Stimulated activated CD8-positive, alpha-beta memory T cell treated with anti-CD3 and anti-CD28 coated beads, Interleukin-7, amount 100 ng/mL, for 1 hour (primary cell): ENCODE results near the gene CADM1.

Source experiments
- DNase-seq, 2 donors: peaks; one replicate each; pipeline ENCODE4 v3.0.0-alpha.2; 2020; ENCODE audit warnings: low read depth in 2 of 2

Gene CADM1

DNA sequence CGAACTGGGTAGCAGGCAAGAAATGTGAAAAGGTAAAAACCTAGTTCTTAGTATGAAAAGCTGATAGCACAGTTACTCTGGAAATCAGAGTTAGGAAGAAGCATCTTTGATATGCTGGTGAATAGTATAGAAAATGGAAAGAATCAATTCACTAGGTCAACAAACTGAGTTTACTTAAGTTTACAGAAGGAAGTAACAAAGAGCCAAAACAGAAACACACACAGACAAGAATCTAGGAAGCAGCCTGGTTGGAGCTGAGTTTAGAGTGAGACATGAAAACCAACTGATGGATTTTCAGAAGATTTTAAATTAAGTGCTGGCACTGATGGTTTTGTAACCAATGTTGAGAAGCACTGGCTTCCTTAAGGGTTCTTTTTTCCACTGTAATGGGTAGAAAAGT is 296.3 kb downstream of the CADM1 start:
- DNase-seq, result no peak

DNA sequence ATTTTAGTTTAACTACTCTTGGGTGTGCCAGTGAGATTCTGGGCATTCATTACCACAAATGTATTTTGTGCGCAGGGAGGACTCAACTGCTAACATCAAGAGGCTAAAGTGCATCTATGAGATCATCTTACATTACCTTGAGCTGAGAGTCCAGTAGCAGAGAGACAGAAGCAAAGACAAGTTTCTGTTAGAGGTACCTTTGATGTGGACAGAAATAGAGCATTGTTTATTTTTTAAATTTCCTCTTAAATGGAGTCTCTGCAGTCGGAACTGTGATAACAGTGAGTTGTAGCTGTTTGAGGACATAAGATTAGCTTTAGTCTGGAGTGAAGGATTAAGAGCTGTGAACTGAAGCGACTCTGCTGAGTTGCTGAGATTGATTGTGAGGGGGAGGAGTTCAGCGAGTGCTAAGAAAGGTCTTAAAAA is 297.0 kb downstream of the CADM1 start:
- DNase-seq, result no peak

DNA sequence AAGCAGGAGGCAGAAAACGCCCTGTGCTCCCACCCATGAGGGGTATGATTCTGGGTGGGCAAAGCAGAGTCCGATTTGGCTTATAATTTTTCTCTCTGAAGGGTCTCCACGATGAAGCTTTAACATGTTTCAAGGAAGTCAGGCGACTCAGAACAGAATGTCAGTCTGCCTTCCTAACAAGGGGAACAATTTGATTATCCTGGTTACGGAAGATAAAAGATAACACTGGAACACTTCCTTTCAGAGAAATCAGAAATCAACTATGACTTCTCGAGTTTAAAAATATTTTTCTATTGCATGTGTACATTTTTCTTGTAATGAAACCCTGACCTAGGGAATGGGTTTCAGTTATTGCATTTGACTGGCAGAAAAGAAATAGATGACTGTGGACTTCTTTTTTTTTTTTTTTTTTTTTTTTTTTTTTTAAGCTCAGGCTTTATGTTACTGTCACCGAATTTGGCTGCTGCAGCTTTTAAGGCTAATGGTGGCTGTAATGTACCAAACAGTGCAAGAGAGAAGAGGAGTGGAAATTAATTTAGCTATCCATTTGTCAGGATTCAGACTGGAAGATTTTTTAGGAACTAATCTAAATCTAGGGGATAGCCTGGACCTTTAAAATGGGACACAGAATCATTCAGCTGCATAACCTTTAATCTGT is 297.7 kb downstream of the CADM1 start:
- no peak for DNase-seq

DNA sequence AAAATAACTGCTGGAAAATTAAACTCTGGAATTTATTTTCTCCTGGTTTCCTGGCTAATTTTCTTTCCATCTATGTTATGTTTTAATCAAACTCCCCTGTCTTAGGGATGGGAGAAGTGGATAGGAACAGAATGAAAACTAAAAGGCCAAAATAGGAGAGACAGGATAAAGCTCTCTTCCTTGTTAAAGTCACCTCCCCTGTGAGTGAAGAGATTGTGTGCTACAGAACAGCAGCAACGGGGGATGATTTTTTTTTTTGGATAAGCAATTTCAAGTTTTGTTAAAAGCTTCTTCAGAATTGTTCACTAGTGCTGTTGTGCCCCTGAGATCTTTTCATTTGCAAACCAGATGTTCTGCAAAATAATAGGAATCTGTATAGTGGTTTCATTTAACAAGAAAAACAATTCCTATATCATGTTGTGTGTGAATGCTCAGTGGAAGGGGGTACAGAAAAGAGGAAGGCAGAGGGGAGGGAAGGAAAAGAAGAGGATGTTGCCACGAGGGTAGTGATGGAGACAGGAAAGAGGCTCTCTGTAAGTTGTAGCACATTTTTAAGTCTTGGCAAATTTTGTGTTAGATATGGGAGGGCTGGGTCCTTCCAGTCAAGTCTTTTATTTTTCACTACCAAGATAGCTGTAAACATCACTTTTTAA is 301.2 kb downstream of the CADM1 start:
- no peak for DNase-seq

DNA sequence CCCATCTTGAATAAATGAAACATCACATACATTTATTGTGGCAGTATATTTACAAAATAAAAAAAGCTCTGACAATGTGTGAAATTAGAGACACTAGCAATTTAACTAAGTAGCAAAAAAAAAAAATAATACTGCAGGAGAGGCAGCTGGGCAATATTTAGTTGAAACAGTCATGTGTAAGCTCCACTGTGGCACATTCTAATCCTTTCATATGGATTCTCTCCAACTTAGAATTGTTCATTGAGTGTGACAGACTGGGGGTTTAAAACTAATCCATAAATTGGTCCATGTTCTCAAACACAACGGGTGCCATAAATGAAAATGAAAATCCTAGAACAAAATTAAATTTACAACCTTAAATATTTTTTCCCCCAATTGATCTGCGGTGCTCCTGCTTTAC is 302.1 kb downstream of the CADM1 start:
- no peak for DNase-seq

DNA sequence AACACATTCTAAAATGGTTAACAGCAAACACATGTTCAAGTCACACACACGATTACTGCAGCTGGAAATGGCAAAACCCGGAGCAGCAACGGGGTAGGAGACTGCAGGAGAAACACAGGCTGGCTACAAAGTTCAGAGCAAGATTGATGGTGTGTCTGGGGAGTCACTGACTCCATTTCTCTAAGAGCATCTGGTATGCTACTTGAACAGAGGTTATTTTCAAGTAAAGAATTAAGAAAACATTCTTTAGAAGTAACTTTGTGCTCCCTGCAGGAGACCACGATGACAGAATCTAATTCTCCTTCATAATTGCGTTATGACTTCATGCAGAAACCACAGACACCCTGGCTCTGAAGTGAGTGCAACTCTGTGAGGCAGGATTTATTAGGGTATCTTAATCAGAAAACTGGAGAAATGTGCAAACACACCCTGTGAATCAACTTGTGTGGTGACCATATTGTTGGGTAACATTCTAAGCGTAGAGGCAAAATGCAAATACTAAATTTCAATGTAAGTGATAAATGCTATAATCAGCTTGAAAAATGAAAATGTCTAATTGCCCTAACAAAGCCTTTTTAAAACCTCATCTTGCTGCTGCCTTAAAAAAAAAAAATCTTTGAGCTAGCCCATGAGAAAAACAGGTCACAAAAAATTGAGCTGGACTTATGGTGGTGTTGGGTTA is 303.0 kb downstream of the CADM1 start:
- DNase-seq, result no peak

DNA sequence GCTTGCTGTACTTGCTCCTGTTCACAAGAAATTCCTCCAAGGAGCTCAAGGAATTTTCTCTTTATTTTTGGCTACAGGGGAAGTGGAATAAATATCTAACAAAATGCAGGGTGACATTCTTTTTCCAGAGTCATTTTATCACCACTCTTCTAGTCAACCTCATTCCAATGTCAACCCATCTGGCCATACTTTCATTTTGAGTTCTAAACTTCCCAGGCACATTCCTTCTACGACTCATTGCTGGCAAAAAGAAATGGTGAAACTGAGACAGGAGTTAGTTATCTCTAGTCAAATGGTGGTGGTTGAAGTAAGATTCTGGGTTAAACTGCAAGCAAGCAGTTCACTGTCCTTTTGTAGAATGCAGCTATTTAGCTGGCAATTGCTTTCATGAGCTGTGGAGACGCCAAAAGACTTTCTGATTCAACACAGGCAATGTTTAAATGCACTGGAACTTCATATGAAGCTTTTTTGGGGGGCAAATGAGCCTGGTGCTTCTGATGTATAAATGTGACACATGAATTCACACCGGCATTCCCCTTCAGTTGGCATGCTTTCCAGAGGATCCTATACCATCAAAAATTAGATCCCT is 304.6 kb downstream of the CADM1 start:
- DNase-seq, result no peak

DNA sequence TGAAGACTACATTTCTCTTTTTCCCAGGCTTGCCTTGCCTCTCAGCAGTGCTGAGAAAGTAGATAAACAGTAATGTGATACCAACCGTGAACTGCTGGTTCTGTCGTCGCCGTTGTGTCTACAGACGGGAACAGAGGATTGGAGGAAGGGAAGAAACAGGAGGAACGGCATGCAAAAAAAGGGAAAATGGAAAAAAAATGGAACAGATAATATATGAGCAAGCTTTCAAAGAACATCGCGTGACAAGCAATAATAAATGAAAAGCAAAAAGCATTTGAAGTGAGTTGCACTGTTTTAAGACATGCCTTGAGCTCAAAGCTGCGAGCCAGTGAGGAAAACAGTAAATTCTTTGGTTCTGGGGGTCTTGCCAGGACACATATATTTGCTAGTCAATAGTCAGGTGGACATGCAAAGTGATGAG is 305.9 kb downstream of the CADM1 start:
- no peak for DNase-seq

DNA sequence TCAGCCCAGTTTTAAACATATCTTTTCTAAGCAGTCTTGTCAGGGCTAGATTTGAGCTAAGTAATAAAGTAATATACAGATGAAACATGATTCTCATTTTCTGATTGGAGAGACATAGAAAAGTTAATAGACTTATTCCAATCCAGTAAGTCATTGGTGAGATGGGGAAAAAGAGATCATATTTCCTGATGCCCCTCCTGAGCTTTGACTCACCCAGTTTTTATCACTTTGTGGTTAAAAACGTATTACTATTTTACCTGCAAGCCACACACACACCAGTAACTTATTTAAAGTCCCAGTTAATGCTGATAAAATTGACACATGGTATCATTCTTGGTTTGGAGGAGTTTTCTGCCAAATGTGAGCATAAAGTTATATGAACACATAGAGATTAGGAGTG is 306.8 kb downstream of the CADM1 start:
- DNase-seq, result no peak

DNA sequence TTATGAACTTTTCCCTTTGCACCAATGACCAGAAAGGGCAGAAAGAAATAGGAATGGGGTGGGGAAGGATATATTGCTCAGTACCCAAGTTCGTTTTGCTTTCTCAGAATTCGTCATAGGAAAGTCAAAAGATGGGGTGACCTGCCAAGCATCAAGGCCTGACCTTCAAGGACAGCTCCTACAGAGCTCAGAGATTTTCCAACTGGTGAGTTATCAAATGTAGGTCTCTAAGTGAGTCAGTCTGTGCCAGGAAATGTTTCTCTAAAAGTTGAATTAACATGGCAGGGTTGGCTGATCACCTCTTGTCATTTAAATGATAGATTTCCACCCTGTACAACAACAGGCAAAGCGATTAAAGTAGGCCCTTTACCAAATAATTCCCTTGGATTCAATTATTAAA is 307.2 kb downstream of the CADM1 start:
- no peak for DNase-seq

DNA sequence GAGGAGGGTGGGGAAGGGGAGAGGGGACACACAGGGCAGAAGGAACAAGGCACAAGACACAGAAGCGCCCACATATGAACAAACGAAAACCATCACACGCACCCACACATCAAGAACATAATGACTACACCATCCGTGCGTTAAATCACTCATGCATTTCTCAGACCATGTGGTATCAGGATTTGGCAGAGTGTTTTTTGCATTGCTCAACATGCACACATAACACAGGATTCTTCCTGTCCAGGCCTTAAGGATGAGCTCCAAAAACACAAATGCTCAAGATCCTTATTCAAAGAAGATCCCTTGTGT is 309.5 kb downstream of the CADM1 start:
- no peak for DNase-seq

DNA sequence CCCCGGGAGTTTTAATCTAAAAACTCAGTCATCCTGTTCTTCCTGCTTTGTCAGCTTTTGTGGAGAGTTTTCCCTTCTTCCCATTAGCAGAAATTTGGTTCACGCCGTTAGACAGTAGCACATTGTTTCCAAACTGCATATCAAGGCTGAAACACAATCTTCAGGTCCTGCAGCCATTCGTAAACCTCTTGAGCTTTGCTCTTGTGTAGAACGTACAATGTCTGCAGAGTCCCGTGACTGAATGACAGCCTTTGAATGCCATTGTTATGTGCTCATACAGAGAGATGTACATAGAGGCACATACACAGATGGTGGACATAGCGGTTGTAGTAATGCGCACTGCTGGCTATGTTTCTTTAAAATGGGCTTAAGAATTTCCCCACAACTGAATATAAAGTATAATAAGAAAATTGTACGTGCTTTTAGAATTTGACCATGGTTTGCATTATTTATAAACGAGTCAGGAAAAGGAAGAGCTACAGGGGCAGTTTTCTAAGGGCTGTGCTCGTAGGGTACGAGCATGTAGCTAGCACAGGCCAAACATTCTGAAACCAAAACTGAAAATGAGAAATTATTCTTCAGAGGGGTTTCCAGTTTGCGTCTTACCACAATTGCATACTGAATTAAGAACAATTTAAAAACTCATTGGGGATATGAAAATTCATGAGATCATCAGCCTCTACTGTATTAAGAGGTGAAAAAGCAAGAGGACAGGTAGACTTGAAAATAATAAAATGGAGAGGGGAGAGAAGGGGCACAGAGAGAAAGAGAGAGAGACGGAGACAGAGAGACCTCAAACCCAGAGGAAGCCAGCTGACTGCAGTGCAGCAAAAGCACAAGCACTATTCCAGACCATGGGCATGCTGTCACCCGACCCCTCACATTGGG is 310.1 kb downstream of the CADM1 start:
- DNase-seq, result no peak

DNA sequence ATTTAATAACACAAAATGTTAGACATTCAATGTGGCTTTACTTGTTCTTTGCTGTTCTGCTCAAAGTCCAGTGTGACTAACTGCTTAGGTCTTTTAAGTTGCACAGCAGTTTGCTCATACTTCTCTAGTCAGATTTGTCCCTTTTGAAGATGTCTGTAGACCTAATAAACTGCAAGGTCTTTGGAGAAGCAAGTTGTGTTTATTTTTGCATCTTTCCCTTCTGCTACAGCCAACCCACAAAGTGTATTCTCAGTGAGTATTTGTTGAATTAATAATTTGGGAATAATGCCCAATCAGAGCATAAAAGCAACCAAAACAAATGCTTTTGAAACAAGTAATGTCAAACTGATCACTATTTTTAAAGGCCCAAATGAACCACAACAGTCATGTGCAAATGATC is 312.5 kb downstream of the CADM1 start:
- DNase-seq, result no peak

DNA sequence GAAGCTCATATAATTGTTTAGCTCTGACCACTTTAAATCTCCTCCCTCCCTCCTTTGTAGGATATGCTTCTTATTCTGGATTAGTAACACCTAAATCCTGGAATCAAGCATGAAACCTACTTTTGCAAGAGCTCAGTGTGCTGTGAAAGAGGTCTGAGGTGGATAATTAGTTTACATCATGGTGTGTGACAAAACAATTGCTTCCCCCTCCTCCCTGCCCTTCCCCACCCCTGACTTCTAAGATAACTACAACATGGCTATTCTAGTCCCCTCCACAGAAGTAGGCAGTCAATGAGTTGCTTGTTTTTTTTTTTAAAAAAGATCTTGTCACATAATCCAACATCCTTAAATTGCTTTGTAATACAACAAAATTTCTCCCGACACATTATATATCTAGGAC is 314.0 kb downstream of the CADM1 start:
- DNase-seq, result no peak

DNA sequence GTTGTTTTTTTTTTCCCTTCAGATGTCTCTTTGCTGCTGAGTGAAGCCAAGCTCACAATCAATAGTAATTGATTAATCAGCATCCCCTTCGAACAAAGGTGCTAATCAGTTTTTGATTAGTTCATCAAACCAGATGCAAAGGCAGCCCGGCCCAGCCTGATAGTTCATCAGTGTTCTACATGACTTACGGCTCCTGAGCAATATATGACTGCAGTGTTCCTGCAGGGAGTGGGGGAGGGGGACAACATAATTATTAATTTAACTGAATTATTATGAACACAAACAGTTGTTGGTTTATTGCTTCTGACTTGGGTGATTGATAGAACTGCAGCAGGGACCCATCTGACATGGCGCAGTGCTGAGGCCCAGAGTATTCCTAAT is 315.3 kb downstream of the CADM1 start:
- no peak for DNase-seq

DNA sequence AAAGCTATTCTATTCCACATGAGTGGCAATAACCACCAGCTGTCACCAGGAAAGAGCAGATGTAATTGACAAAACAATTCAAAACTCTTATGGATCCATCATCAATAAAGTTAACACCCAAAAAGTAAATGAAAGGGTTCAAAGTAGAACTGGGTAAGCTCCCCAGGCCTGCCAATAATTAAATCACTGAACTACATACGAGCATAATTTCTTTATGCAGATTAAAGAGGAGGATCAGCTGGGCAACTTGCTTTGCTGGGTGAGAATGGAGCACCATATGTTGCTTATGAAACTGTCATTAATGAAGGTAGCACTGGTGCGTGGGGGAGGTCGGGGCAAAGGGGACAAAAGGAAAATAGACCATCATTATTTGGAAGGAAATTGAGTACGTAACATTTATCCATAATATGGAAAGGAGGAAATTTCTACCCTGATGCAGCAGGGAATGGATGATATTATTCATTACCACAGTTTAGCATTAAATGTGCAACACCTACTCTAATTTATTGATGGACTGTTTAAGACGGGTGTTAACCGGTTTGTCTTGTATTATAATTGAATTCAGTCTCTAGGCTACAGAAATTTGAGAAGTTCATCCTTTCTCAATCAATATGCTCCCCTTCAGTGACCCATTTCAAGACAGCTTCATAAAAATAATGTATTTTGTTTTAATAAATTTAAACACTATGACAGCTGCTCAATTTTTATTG is 315.9 kb downstream of the CADM1 start:
- no peak for DNase-seq

DNA sequence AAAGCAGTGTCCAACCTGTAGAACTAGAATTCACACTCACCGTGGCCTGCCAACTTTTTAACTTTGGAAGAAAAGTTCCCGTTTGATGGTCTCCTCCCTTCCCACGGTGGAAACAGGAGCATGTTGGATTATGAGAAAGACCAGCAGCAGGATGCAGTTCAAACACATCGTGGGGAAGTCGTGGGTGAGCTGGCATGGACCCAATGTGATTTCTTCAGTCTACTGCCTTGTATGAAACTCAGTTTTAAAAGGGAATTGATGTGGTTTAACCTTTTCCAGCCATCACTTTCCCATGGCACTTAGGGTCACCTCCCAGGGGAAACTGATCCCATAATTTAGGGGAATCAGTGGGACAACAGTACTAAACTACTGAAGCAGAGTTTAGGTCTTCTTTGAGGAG is 318.3 kb downstream of the CADM1 start:
- DNase-seq, result no peak

DNA sequence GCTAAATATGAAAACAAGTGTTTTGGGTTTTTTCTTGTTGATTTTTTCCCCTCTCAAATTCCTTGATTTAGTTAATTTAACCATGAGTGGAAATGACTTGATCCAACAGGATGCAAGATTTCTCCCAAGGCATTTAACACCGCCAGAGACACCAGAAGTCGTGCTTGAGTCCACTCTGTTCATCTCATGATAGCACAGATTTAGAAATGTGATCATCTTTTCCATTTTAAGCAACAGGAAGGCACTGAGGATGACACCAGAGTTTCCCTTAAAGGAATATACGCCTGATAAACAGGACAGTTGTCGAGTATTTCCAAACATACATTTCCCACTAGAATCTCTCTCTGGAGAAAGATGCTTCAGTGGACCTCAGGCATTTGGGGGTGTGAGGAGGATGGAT is 318.7 kb downstream of the CADM1 start:
- DNase-seq, result no peak

DNA sequence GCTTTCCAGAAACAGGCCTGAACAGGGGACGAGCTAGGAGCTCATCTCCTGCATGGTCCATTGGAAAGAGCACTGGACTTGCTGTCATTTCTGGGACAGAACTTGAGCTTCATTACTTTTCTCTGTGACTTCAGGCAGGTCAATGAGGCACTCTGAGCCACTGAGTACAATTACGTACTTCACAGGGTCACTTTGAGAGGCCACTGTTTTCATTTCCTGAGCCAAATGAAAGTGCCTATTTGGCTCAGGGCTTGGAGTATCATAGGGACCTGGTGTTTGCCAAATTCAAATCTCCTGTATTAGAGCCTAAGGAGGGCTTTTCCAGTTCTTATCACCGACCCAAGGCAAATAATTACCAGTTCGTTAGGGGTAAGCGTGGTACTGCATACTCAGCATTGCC is 319.3 kb downstream of the CADM1 start:
- no peak for DNase-seq

DNA sequence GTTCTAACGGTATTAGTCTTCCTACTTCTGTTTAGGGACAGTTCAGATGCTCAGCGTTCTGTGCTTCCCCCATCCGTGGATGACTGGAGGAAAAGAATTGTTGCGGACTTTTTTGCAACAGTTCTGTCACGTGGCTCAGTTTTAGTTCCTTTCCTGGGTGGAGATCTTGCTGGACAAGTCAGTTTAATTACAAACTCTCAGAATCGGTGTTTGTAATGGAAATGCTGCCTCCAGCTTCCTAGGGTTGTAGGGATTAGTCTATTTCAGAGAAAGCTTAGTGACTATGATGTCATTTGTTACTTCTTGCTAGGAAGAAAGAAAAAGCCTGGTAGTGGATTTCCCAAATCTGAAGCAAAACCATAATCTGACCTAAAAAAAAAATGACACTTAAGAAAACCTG is 320.4 kb downstream of the CADM1 start:
- no peak for DNase-seq

DNA sequence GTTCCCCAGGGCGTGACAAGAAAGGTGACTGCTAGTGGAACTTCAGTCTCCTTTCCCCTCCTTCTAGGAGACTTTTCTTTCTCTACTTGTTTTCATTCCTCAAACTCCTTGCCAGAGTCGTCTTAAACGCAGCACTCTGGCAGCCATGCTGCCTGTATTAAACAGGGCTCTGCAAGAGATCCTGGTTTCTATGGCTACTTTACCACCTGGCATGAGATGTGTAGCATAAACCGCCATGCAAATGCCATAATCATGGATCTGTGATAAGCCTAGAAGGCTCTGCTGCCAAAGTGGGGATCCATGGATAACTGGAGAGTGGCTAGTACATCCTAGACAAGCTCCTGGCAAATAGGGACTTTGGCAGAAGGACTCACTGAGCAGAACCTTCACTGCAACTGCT is 321.1 kb downstream of the CADM1 start:
- DNase-seq, result no peak
